Neural cell (in vitro differentiated cells): ENCODE measurements around the gene IL25. TPM values are rescaled to one million over a fixed set of nuclear protein-coding genes. Genes with fewer than 3 reads are reported as not detected.

Experiments used
- H2AFZ ChIP-seq: fragments of 200-600, 300-800 bp; sonication (generic), shearing (Covaris generic); 2 replicates; pipeline ENCODE4 v1.6.0; 2014; ENCODE audit warnings: low read depth, mild to moderate bottlenecking, antibody characterized with exemption, low read length, moderate library complexity
- H3F3A ChIP-seq: fragments of 200-600 bp; shearing (Covaris generic); 2 replicates; pipeline ENCODE4 v1.6.1; 2016; ENCODE audit warnings: mild to moderate bottlenecking, moderate library complexity, mixed read lengths, antibody characterized with exemption, low read length; ENCODE audit not compliant: insufficient read depth, poor library complexity, severe bottlenecking
- H3K27ac ChIP-seq: fragments of 200-600, 300-800 bp; sonication (generic), shearing (Covaris generic); 2 replicates; pipeline ENCODE4 v1.5.1; 2014; ENCODE audit warnings: mild to moderate bottlenecking, low read length, moderate library complexity
- H3K27me3 ChIP-seq: fragments of 300-800, 200-600 bp; sonication (generic), shearing (Covaris generic); 2 replicates; pipeline ENCODE4 v1.6.0; 2014; ENCODE audit warnings: mild to moderate bottlenecking, low read depth, low read length, moderate library complexity; ENCODE audit not compliant: insufficient read depth
- H3K36me3 ChIP-seq: fragments of 300-800, 200-600 bp; sonication (generic), shearing (Covaris generic); 2 replicates; pipeline ENCODE4 v1.5.1; 2014; ENCODE audit warnings: mild to moderate bottlenecking, antibody characterized with exemption, low read length, moderate library complexity; ENCODE audit not compliant: insufficient read depth
- H3K4me2 ChIP-seq: fragments of 300-800, 200-600 bp; sonication (generic), shearing (Covaris generic); 2 replicates; pipeline ENCODE4 v1.6.0; 2014; ENCODE audit warnings: mild to moderate bottlenecking, low read length
- H3K4me3 ChIP-seq: fragments of 300-800, 200-600 bp; sonication (generic), shearing (Covaris generic); 2 replicates; pipeline ENCODE4 v1.5.1; 2014; ENCODE audit warnings: mild to moderate bottlenecking, low read length, moderate library complexity
- H3K79me2 ChIP-seq: fragments of 200-600 bp; shearing (Covaris generic); replicated peaks from 2 replicates; pipeline ENCODE4 v1.6.0; 2014; ENCODE audit warnings: mild to moderate bottlenecking, low read length, moderate library complexity; ENCODE audit not compliant: insufficient read depth
- H3K9ac ChIP-seq: fragments of 300-800, 200-600 bp; sonication (generic), shearing (Covaris generic); 2 replicates; pipeline ENCODE4 v1.6.1; 2016; ENCODE audit warnings: mild to moderate bottlenecking, low read length, mixed read lengths
- H3K9me2 ChIP-seq: fragments of 200-600 bp; shearing (Covaris generic); 2 replicates; pipeline ENCODE4 v1.6.1; 2016; ENCODE audit warnings: mild to moderate bottlenecking, low read length, mixed read lengths; ENCODE audit not compliant: insufficient read depth
- H3K9me3 ChIP-seq: fragments of 200-600, 300-800 bp; sonication (generic), shearing (Covaris generic); 2 replicates; pipeline ENCODE4 v1.6.1; 2016; ENCODE audit warnings: mild to moderate bottlenecking, mixed run types, low read length, moderate library complexity, mixed read lengths
- H4K20me1 ChIP-seq: fragments of 200-600 bp; shearing (Covaris generic); 2 replicates; pipeline ENCODE4 v1.6.1; 2016; ENCODE audit warnings: mild to moderate bottlenecking, mixed run types; ENCODE audit not compliant: insufficient read depth
- EP300 ChIP-seq: fragments of 450-650 bp; conservative IDR thresholded peaks from 2 replicates; pipeline ENCODE4 v1.6.1; 2014; ENCODE audit warnings: antibody characterized with exemption, mild to moderate bottlenecking, moderate library complexity; ENCODE audit not compliant: poor library complexity, severe bottlenecking
- EZH2 ChIP-seq: fragments of 200-600, 300-800 bp; shearing (Covaris generic), sonication (generic); IDR thresholded peaks from 2 replicates; pipeline ENCODE4 v1.6.1; 2014; ENCODE audit warnings: antibody characterized with exemption, low read length, borderline replicate concordance, mild to moderate bottlenecking; ENCODE audit not compliant: insufficient read depth, poor library complexity, severe bottlenecking
- MXI1 ChIP-seq: fragments of 450-650 bp; conservative IDR thresholded peaks from 2 replicates; pipeline ENCODE4 v1.6.1; 2014; ENCODE audit warnings: antibody characterized with exemption, mild to moderate bottlenecking; ENCODE audit not compliant: poor library complexity, severe bottlenecking
- POLR2AphosphoS5 ChIP-seq: IDR thresholded peaks from 2 replicates; pipeline ENCODE4 v1.6.1; 2012
- RAD21 ChIP-seq: fragments of 450-650 bp; conservative IDR thresholded peaks from 2 replicates; pipeline ENCODE4 v1.6.1; 2014; ENCODE audit warnings: antibody characterized with exemption, mild to moderate bottlenecking, moderate library complexity
- REST ChIP-seq: IDR thresholded peaks from 2 replicates; pipeline ENCODE4 v1.6.1; 2012; ENCODE audit warnings: borderline replicate concordance
- SMC3 ChIP-seq: fragments of 450-650 bp; conservative IDR thresholded peaks from 2 replicates; pipeline ENCODE4 v1.6.1; 2014; ENCODE audit warnings: antibody characterized with exemption, mild to moderate bottlenecking, moderate library complexity; ENCODE audit not compliant: poor library complexity
- TAF1 ChIP-seq: IDR thresholded peaks from 2 replicates; pipeline ENCODE4 v1.6.1; 2012; ENCODE audit warnings: low read depth
- polyA plus RNA-seq: library from polyadenylated mRNA; depleted of rRNA; stranded (reverse); fragments of >200 nt; gene quantifications from 2 replicates; pipeline ENCODE4 v1.2.3, GENCODE V29; 2014
- TF ChIP-seq, protein P1 (sequence below): fragments of 450-650 bp; IDR thresholded peaks from 2 replicates; pipeline ENCODE4 v1.5.1; 2014; ENCODE audit warnings: antibody characterized with exemption, mild to moderate bottlenecking, moderate library complexity; ENCODE audit not compliant: poor library complexity, severe bottlenecking

The IL25 gene
- polyA plus RNA-seq, 1 donor from 2014 or later: not detected

DNA sequence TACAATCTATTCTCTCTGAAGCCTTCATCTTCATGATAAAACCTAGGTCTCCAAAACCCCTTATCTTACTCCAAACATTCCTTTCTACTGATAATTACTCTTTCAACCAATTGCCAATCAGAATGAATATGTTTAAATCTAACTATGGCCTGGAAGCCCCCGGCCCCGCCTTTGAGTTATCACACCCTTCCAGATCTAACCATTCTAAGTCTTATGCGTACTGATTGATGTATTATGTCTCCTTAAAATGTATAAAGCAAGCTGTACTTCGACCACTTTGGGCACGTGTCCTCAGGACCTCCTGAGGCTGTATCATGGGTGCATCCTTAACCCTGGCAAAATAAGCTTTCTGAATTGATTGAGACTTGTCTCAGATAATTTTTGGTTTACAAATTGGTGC lies 37.0 kb upstream of the IL25 start:
- TF ChIP-seq SMC3 (no peak), POLR2AphosphoS5 (no peak), MXI1 (no peak), REST (no peak), EZH2 (no peak), RAD21 (no peak), EP300 (no peak), TAF1 (no peak)
- TF ChIP-seq, protein P1, sequence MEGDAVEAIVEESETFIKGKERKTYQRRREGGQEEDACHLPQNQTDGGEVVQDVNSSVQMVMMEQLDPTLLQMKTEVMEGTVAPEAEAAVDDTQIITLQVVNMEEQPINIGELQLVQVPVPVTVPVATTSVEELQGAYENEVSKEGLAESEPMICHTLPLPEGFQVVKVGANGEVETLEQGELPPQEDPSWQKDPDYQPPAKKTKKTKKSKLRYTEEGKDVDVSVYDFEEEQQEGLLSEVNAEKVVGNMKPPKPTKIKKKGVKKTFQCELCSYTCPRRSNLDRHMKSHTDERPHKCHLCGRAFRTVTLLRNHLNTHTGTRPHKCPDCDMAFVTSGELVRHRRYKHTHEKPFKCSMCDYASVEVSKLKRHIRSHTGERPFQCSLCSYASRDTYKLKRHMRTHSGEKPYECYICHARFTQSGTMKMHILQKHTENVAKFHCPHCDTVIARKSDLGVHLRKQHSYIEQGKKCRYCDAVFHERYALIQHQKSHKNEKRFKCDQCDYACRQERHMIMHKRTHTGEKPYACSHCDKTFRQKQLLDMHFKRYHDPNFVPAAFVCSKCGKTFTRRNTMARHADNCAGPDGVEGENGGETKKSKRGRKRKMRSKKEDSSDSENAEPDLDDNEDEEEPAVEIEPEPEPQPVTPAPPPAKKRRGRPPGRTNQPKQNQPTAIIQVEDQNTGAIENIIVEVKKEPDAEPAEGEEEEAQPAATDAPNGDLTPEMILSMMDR: no peak
- Histone ChIP-seq H3K9ac (no peak overlapping the region), H3K79me2 (no peaks in the 10 kb centered on the region), H3K27me3 (no peaks in the 10 kb centered on the region), H3K4me3 (no peak overlapping the region), H3K9me3 (no peaks in the 10 kb centered on the region), H2AFZ (no peak overlapping the region), H4K20me1 (no peaks in the 10 kb centered on the region), H3K4me2 (no peak overlapping the region), H3K9me2 (no peaks in the 10 kb centered on the region), H3F3A (no peaks in the 10 kb centered on the region), H3K27ac (no peak overlapping the region), H3K36me3 (no peaks in the 10 kb centered on the region)

DNA sequence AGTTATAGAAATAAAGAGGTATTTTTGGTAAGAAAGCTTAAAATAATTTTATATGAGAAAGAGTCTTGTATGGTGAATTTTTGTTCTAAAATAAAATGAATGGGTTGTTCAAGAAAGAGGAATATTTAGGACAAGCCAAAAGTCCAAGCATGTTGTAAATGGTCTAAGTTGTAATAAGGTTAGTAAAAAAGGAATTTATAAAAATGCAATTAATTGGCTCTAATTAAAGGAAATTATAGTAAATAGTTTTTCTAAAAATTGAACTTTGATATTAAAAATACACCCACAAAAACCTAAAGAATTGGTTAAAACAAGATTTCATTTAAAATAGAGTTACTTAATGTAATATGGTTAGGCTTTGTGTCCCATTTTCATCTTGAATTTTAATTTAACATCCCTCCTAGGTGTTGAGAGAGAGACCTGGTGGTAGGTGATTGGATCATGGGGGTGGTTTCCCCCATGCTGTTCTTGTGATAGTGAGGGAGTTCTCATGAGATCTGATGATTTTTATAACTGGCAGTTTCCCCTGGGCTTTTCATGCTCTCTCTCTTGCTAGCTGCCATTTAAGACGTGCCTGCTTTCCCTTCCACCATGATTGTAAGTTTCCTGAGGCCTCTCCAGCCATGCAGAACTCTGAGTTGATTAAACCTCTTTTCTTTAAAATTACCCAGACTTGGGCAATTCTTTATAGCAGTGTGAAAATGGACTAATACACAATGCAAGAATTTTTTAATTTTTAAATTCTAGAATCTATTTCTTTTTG lies 32.9 kb upstream of the IL25 start:
- TF ChIP-seq MXI1 (no peak), RAD21 (no peak), EP300 (no peak), TAF1 (no peak)
- Histone ChIP-seq H3K9me2 (no peaks in the 10 kb centered on the region), H3K27me3 (no peaks in the 10 kb centered on the region), H3K36me3 (no peaks in the 10 kb centered on the region), H3K4me3 (no peak overlapping the region), H3K4me2 (no peak overlapping the region), H4K20me1 (no peaks in the 10 kb centered on the region), H3K79me2 (no peaks in the 10 kb centered on the region), H3K9ac (no peak overlapping the region), H3K9me3 (no peaks in the 10 kb centered on the region), H2AFZ (no peak overlapping the region), H3F3A (no peaks in the 10 kb centered on the region), H3K27ac (no peak overlapping the region)
